ENCODE measurements around the gene CCNI2. TPM values are rescaled to one million over a fixed set of nuclear protein-coding genes. Genes with fewer than 3 reads are reported as not detected.
A peak's percentile ranks its signal among the peaks of the same experiment; 100 is the strongest.

CCNI2 gene
- polyA plus RNA-seq, 1 experiment: not detected

GRCh38 chr5:132770476-132771159 lies 23.4 kb downstream of the CCNI2 start:
- ChIA-PET POLR2A (no interaction called here), CTCF (no interaction called here)
- no peak overlapping the region for H3K4me3 ChIP-seq (ENCODE audit: low read depth, low read length)
- no peak for DNase-seq (ENCODE audit: low read depth)
- H3K36me3 ChIP-seq (ENCODE audit: control insufficient read depth, insufficient read depth, low read length): no peaks in the 10 kb centered on the region
- no peak for TF ChIP-seq CTCF (IDR thresholded peaks at IDR 0.05; ENCODE audit: insufficient read depth, low read depth, low read length)
- H3K27me3 ChIP-seq (ENCODE audit: control insufficient read depth, insufficient read depth, low read length): no peaks in the 10 kb centered on the region

DNA sequence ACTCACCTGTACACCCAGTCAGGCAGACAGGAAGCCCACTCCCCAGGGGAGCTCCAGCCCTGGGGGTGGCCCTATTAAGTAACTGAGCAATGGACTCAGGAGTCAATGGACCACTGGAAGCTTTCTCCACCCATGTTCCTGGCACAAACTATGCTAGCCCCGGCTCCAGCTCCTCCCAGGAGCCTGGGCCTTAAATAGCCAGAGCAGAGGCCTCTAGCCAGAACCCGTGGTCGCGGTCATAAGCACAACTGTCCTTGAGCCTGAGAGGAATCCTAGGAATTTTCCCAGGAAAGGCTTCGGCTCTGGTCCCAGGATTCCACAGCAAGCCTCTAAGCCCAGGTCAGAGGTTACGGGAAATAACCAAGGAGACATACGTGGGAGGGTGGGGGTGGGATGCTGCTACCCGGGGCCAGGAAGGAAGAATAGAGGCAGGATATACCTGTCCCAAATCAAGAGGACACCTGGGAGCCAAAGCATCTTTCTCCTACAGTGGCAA lies 24.3 kb downstream of the CCNI2 start:
- Histone ChIP-seq H3K36me3 (ENCODE audit: control insufficient read depth, insufficient read depth, low read length) (no peaks in the 10 kb centered on the region), H3K27me3 (ENCODE audit: control insufficient read depth, insufficient read depth, low read length) (no peaks in the 10 kb centered on the region), H3K4me3 (ENCODE audit: low read depth, low read length) (no peak overlapping the region)
- peak; percentile 46 for DNase-seq (ENCODE audit: low read depth)
- no peak for TF ChIP-seq CTCF (IDR thresholded peaks at IDR 0.05; ENCODE audit: insufficient read depth, low read depth, low read length)
- ChIA-PET CTCF (no interaction called here), POLR2A (no interaction called here)

GRCh38 chr5:132772291-132773070 lies 25.3 kb downstream of the CCNI2 start:
- Histone ChIP-seq H3K27me3 (ENCODE audit: control insufficient read depth, insufficient read depth, low read length) (no peaks in the 10 kb centered on the region), H3K4me3 (ENCODE audit: low read depth, low read length) (no peak overlapping the region), H3K36me3 (ENCODE audit: control insufficient read depth, insufficient read depth, low read length) (no peaks in the 10 kb centered on the region)
- ChIA-PET POLR2A (no interaction called here), CTCF (interaction anchor here (0.6 to 1.3 kb wide), 4 partner anchors 19 to 384 kb away, joined by 3 to 5 read pairs (median 4); no protein-coding TSS in a partner anchor)
- DNase-seq (ENCODE audit: low read depth): no peak
- no peak for TF ChIP-seq CTCF (IDR thresholded peaks at IDR 0.05; ENCODE audit: insufficient read depth, low read depth, low read length)

GRCh38 chr5:132773114-132773513 lies 25.9 kb downstream of the CCNI2 start:
- CTCF ChIA-PET: interaction anchor here (0.9 to 1.3 kb wide), 3 partner anchors 19 to 385 kb away, joined by 3 to 5 read pairs (median 4); no protein-coding TSS in a partner anchor

More at GRCh38 chr5:132773114-132773513, 25.9 kb downstream of the CCNI2 start:
- no peaks in the 10 kb centered on the region for H3K27me3 ChIP-seq (ENCODE audit: control insufficient read depth, insufficient read depth, low read length)
- H3K36me3 ChIP-seq (ENCODE audit: control insufficient read depth, insufficient read depth, low read length): no peaks in the 10 kb centered on the region
- POLR2A ChIA-PET: no interaction called here
- no peak overlapping the region for H3K4me3 ChIP-seq (ENCODE audit: low read depth, low read length)
- no peak for TF ChIP-seq CTCF (IDR thresholded peaks at IDR 0.05; ENCODE audit: insufficient read depth, low read depth, low read length)
- DNase-seq (ENCODE audit: low read depth): no peak

Data from BJ (cell line).